Body of pancreas (tissue), 4 donors: Measurements from ENCODE around the gene SLC44A1. TPM values are rescaled to one million over a fixed set of nuclear protein-coding genes. Genes with fewer than 3 reads are reported as not detected.

Source experiments
- ATAC-seq: fragments of 150-250 bp; one replicate; pipeline ENCODE4 v1.9.1; 2016
- DNase-seq, 4 donors: peaks; one replicate each; pipeline ENCODE4 v3.0.0-alpha.2; 2019
- H3K27ac ChIP-seq, 4 donors: fragments of 200-600 bp; sonication (generic); 1 replicate in 3 of 4; 2 replicates in 1 of 4; pipeline versions ENCODE4 v1.5.1 to v1.6.1; 2016 to 2019; ENCODE audit warnings: mild to moderate bottlenecking in 1 of 4, mixed read lengths in 1 of 4, moderate library complexity in 1 of 4
- H3K27me3 ChIP-seq, 2 donors: fragments of 200-600 bp; sonication (generic); one replicate each; pipeline ENCODE4 v1.6.0; 2016; ENCODE audit warnings: mild to moderate bottlenecking in 1 of 2
- H3K36me3 ChIP-seq, 2 donors: fragments of 200-600 bp; sonication (generic); replicated peaks in 1 of 2; 2 replicates each; pipeline ENCODE4 v1.5.1; 2016; ENCODE audit warnings: low read depth in 2 of 2; ENCODE audit not compliant: insufficient read depth in 1 of 2
- H3K4me1 ChIP-seq: fragments of 200-600 bp; sonication (generic); one replicate; pipeline ENCODE4 v1.6.0; 2016
- H3K4me3 ChIP-seq, 2 donors: fragments of 200-600 bp; sonication (generic); 1 replicate in 1 of 2; 2 replicates in 1 of 2; pipeline ENCODE4 v1.5.1; 2016 to 2019
- H3K9me3 ChIP-seq, 3 donors: fragments of 200-600 bp; sonication (generic); 1 replicate in 2 of 3; 2 replicates in 1 of 3; pipeline ENCODE4 v1.5.1; 2016
- CTCF ChIP-seq, 7 experiments: fragments of 450-650 bp in 4 of 7; fragments of 200-600 bp in 3 of 7; sonication (generic) in 3 of 7; IDR thresholded peaks; one replicate each; pipeline ENCODE4 v1.5.1; 2016 to 2019; ENCODE audit warnings: antibody characterized with exemption in 7 of 7
- POLR2A ChIP-seq, 3 donors: fragments of 450-650 bp; IDR thresholded peaks; one replicate each; pipeline ENCODE4 v1.6.1; 2016; ENCODE audit warnings: antibody characterized with exemption in 3 of 3, mild to moderate bottlenecking in 2 of 3
- WGBS, 2 donors: methylation state at CpG; one replicate each; pipeline ENCODE4 v1.1.5; 2017; 5-methylcytosine and 5-hydroxymethylcytosine counted together
- intact Hi-C: fragments of 100-400 bp; cut with DNase I; formaldehyde crosslinking; loops from one replicate; pipeline ENCODE4 v1.15.1; 2023
- total RNA-seq, 2 donors: library from RNA; depleted of rRNA; stranded (reverse); fragments of >200 nt; gene quantifications; one replicate each; pipeline ENCODE4 v1.1.0, GENCODE V29; 2016

SLC44A1 gene
- total RNA-seq, 2 donors from 2014 or later, result 15.5 to 39.4 TPM

GRCh38 chr9:105319202-105319813 lies 74.9 kb downstream of the SLC44A1 start:
- H3K4me3 ChIP-seq, result no peak overlapping the region
- no peaks in the 10 kb centered on the region for H3K36me3 ChIP-seq
- TF ChIP-seq POLR2A (IDR thresholded peaks at IDR 0.05), result no peak
- TF ChIP-seq CTCF (IDR thresholded peaks at IDR 0.05), result no peak
- H3K9me3 ChIP-seq, result no peaks in the 10 kb centered on the region
- peaks cover 23% of the 10 kb centered on the region for H3K4me1 ChIP-seq
- 37 to 43% methylated on average over 5 of the region's 5 CpGs for WGBS, 2 donors
- no peak for DNase-seq
- peak overlapping the region; percentile 58 to 70 (median 64) for H3K27ac ChIP-seq
- intact Hi-C loops, result no loop called here
- ATAC-seq, result peak; percentile 34
- H3K27me3 ChIP-seq, result no peaks in the 10 kb centered on the region

- Histone ChIP-seq H3K4me1 (peaks cover 23% of the 10 kb centered on the region), H3K27me3 (no peaks in the 10 kb centered on the region), H3K9me3 (no peaks in the 10 kb centered on the region), H3K36me3 (no peaks in the 10 kb centered on the region), H3K4me3 (no peak overlapping the region), H3K27ac (no peak overlapping the region)
- ATAC-seq, result no peak
- intact Hi-C loops, result no loop called here
- TF ChIP-seq POLR2A (IDR thresholded peaks at IDR 0.05) (no peak), CTCF (IDR thresholded peaks at IDR 0.05) (no peak)
- DNase-seq, result no peak
- WGBS, 2 donors, result 75 to 94% methylated on average over 3 of the region's 3 CpGs
Observed at GRCh38 chr9:105320568-105320967, 76.1 kb downstream of the SLC44A1 start.

GRCh38 chr9:105328296-105328695 lies 83.8 kb downstream of the SLC44A1 start:
- H3K9me3 ChIP-seq, result no peaks in the 10 kb centered on the region
- no peak overlapping the region for H3K27ac ChIP-seq
- TF ChIP-seq CTCF (IDR thresholded peaks at IDR 0.05) (no peak), POLR2A (IDR thresholded peaks at IDR 0.05) (no peak)
- intact Hi-C loops, result no loop called here
- WGBS, 2 donors, result 80 to 90% methylated on average over 3 of the region's 3 CpGs
- no peak overlapping the region for H3K4me3 ChIP-seq
- ATAC-seq, result no peak
- no peak for DNase-seq
- no peaks in the 10 kb centered on the region for H3K36me3 ChIP-seq
- no peaks in the 10 kb centered on the region for H3K27me3 ChIP-seq
- H3K4me1 ChIP-seq, result peaks cover 7% of the 10 kb centered on the region

- H3K36me3 ChIP-seq, result no peaks in the 10 kb centered on the region
- no peak overlapping the region for H3K4me3 ChIP-seq
- DNase-seq (no peak), ATAC-seq (no peak)
- H3K27me3 ChIP-seq, result no peaks in the 10 kb centered on the region
- no peaks in the 10 kb centered on the region for H3K9me3 ChIP-seq
- TF ChIP-seq POLR2A (IDR thresholded peaks at IDR 0.05), result no peak
- no peak for TF ChIP-seq CTCF (IDR thresholded peaks at IDR 0.05)
- 93 to 94% methylated on average over 12 of the region's 12 CpGs for WGBS, 2 donors
- H3K27ac ChIP-seq, result no peak overlapping the region
- intact Hi-C loops, result no loop called here
- H3K4me1 ChIP-seq, result peaks cover 7% of the 10 kb centered on the region
Observed at GRCh38 chr9:105328872-105329718, 84.6 kb downstream of the SLC44A1 start.
